Neural cell (in vitro differentiated cells): ENCODE measurements around the gene RAB44. TPM values are rescaled to one million over a fixed set of nuclear protein-coding genes. Genes with fewer than 3 reads are reported as not detected.
A peak's percentile ranks its signal among the peaks of the same experiment; 100 is the strongest.

Source experiments
- H2AFZ ChIP-seq: fragments of 200-600, 300-800 bp; sonication (generic), shearing (Covaris generic); 2 replicates; pipeline ENCODE4 v1.6.0; 2014; ENCODE audit warnings: low read depth, mild to moderate bottlenecking, antibody characterized with exemption, low read length, moderate library complexity
- H3F3A ChIP-seq: fragments of 200-600 bp; shearing (Covaris generic); 2 replicates; pipeline ENCODE4 v1.6.1; 2016; ENCODE audit warnings: mild to moderate bottlenecking, moderate library complexity, mixed read lengths, antibody characterized with exemption, low read length; ENCODE audit not compliant: insufficient read depth, poor library complexity, severe bottlenecking
- H3K27ac ChIP-seq: fragments of 200-600, 300-800 bp; sonication (generic), shearing (Covaris generic); 2 replicates; pipeline ENCODE4 v1.5.1; 2014; ENCODE audit warnings: mild to moderate bottlenecking, low read length, moderate library complexity
- H3K27me3 ChIP-seq: fragments of 300-800, 200-600 bp; sonication (generic), shearing (Covaris generic); 2 replicates; pipeline ENCODE4 v1.6.0; 2014; ENCODE audit warnings: mild to moderate bottlenecking, low read depth, low read length, moderate library complexity; ENCODE audit not compliant: insufficient read depth
- H3K36me3 ChIP-seq: fragments of 300-800, 200-600 bp; sonication (generic), shearing (Covaris generic); 2 replicates; pipeline ENCODE4 v1.5.1; 2014; ENCODE audit warnings: mild to moderate bottlenecking, antibody characterized with exemption, low read length, moderate library complexity; ENCODE audit not compliant: insufficient read depth
- H3K4me2 ChIP-seq: fragments of 300-800, 200-600 bp; sonication (generic), shearing (Covaris generic); 2 replicates; pipeline ENCODE4 v1.6.0; 2014; ENCODE audit warnings: mild to moderate bottlenecking, low read length
- H3K4me3 ChIP-seq: fragments of 300-800, 200-600 bp; sonication (generic), shearing (Covaris generic); 2 replicates; pipeline ENCODE4 v1.5.1; 2014; ENCODE audit warnings: mild to moderate bottlenecking, low read length, moderate library complexity
- H3K79me2 ChIP-seq: fragments of 200-600 bp; shearing (Covaris generic); replicated peaks from 2 replicates; pipeline ENCODE4 v1.6.0; 2014; ENCODE audit warnings: mild to moderate bottlenecking, low read length, moderate library complexity; ENCODE audit not compliant: insufficient read depth
- H3K9ac ChIP-seq: fragments of 300-800, 200-600 bp; sonication (generic), shearing (Covaris generic); 2 replicates; pipeline ENCODE4 v1.6.1; 2016; ENCODE audit warnings: mild to moderate bottlenecking, low read length, mixed read lengths
- H3K9me2 ChIP-seq: fragments of 200-600 bp; shearing (Covaris generic); 2 replicates; pipeline ENCODE4 v1.6.1; 2016; ENCODE audit warnings: mild to moderate bottlenecking, low read length, mixed read lengths; ENCODE audit not compliant: insufficient read depth
- H3K9me3 ChIP-seq: fragments of 200-600, 300-800 bp; sonication (generic), shearing (Covaris generic); 2 replicates; pipeline ENCODE4 v1.6.1; 2016; ENCODE audit warnings: mild to moderate bottlenecking, mixed run types, low read length, moderate library complexity, mixed read lengths
- H4K20me1 ChIP-seq: fragments of 200-600 bp; shearing (Covaris generic); 2 replicates; pipeline ENCODE4 v1.6.1; 2016; ENCODE audit warnings: mild to moderate bottlenecking, mixed run types; ENCODE audit not compliant: insufficient read depth
- CTCF ChIP-seq: fragments of 450-650 bp; IDR thresholded peaks from 2 replicates; pipeline ENCODE4 v1.5.1; 2014; ENCODE audit warnings: antibody characterized with exemption, mild to moderate bottlenecking, moderate library complexity; ENCODE audit not compliant: poor library complexity, severe bottlenecking
- EP300 ChIP-seq: fragments of 450-650 bp; conservative IDR thresholded peaks from 2 replicates; pipeline ENCODE4 v1.6.1; 2014; ENCODE audit warnings: antibody characterized with exemption, mild to moderate bottlenecking, moderate library complexity; ENCODE audit not compliant: poor library complexity, severe bottlenecking
- EZH2 ChIP-seq: fragments of 200-600, 300-800 bp; shearing (Covaris generic), sonication (generic); IDR thresholded peaks from 2 replicates; pipeline ENCODE4 v1.6.1; 2014; ENCODE audit warnings: antibody characterized with exemption, low read length, borderline replicate concordance, mild to moderate bottlenecking; ENCODE audit not compliant: insufficient read depth, poor library complexity, severe bottlenecking
- MXI1 ChIP-seq: fragments of 450-650 bp; conservative IDR thresholded peaks from 2 replicates; pipeline ENCODE4 v1.6.1; 2014; ENCODE audit warnings: antibody characterized with exemption, mild to moderate bottlenecking; ENCODE audit not compliant: poor library complexity, severe bottlenecking
- RAD21 ChIP-seq: fragments of 450-650 bp; conservative IDR thresholded peaks from 2 replicates; pipeline ENCODE4 v1.6.1; 2014; ENCODE audit warnings: antibody characterized with exemption, mild to moderate bottlenecking, moderate library complexity
- REST ChIP-seq: IDR thresholded peaks from 2 replicates; pipeline ENCODE4 v1.6.1; 2012; ENCODE audit warnings: borderline replicate concordance
- SMC3 ChIP-seq: fragments of 450-650 bp; conservative IDR thresholded peaks from 2 replicates; pipeline ENCODE4 v1.6.1; 2014; ENCODE audit warnings: antibody characterized with exemption, mild to moderate bottlenecking, moderate library complexity; ENCODE audit not compliant: poor library complexity
- TAF1 ChIP-seq: IDR thresholded peaks from 2 replicates; pipeline ENCODE4 v1.6.1; 2012; ENCODE audit warnings: low read depth
- polyA plus RNA-seq: library from polyadenylated mRNA; depleted of rRNA; stranded (reverse); fragments of >200 nt; gene quantifications from 2 replicates; pipeline ENCODE4 v1.2.3, GENCODE V29; 2014

The RAB44 gene
- polyA plus RNA-seq, 1 donor from 2014 or later, result not detected

- Histone ChIP-seq H3K27ac (no peak overlapping the region), H3K4me3 (no peak overlapping the region), H3K27me3 (no peaks in the 10 kb centered on the region), H3K9me2 (no peaks in the 10 kb centered on the region), H3K9me3 (no peaks in the 10 kb centered on the region), H2AFZ (no peak overlapping the region), H3K9ac (no peak overlapping the region), H3F3A (no peaks in the 10 kb centered on the region), H3K36me3 (no peaks in the 10 kb centered on the region), H3K4me2 (no peak overlapping the region), H3K79me2 (no peaks in the 10 kb centered on the region), H4K20me1 (no peaks in the 10 kb centered on the region)
- no peak for TF ChIP-seq MXI1
- peak; percentile 23 for TF ChIP-seq RAD21
Observed at GRCh38 chr6:36724514-36725390, 27.1 kb downstream of the RAB44 start.

GRCh38 chr6:36725581-36725980 lies 28.0 kb downstream of the RAB44 start:
- no peaks in the 10 kb centered on the region for H4K20me1 ChIP-seq
- H3K4me2 ChIP-seq, result no peak overlapping the region
- no peak overlapping the region for H3K4me3 ChIP-seq
- H2AFZ ChIP-seq, result no peak overlapping the region
- H3K79me2 ChIP-seq, result no peaks in the 10 kb centered on the region
- no peaks in the 10 kb centered on the region for H3K36me3 ChIP-seq
- no peak overlapping the region for H3K9ac ChIP-seq
- H3F3A ChIP-seq, result no peaks in the 10 kb centered on the region
- H3K9me3 ChIP-seq, result no peaks in the 10 kb centered on the region
- H3K27me3 ChIP-seq, result no peaks in the 10 kb centered on the region
- TF ChIP-seq EP300 (no peak), REST (no peak), EZH2 (no peak), SMC3 (no peak), CTCF (no peak), RAD21 (no peak), TAF1 (no peak), MXI1 (no peak)
- no peak overlapping the region for H3K27ac ChIP-seq
- no peaks in the 10 kb centered on the region for H3K9me2 ChIP-seq
